ENCODE results near the gene OR51M1.

The OR51M1 gene

DNA sequence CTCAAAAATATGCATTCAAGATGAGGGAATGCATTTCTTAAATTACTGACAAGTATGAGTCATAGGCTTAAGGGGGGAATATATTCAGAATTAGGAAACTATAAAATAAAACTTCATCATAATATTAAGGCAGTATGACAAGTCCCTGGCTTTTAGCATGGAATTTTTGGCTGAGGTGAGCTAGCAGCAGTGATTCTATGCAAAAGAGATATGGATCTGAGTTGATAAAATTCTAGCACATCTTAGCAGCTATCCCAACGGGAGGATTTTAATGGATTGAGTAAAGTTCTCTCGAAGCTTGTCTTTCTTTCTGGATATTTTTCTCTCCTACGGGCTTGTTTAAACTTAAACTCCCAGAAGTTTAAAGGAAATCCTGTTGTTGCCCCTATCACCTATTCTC, 39.5 kb downstream of the OR51M1 start:
- H3K4me1 ChIP-seq = no peaks in the 10 kb centered on the region
- in situ Hi-C loops (cut with MboI; ENCODE audit: low sequenced_read_pairs) = no loop called here
- no peaks in the 10 kb centered on the region for H3K27me3 ChIP-seq (ENCODE audit: low read depth)
- H3K4me3 ChIP-seq = no peak overlapping the region
- no peaks in the 10 kb centered on the region for H3K9me3 ChIP-seq
- H3K36me3 ChIP-seq (replicated peaks) = no peaks in the 10 kb centered on the region
- DNase-seq (ENCODE audit: low spot score in 2 of 2) = no peak

DNA sequence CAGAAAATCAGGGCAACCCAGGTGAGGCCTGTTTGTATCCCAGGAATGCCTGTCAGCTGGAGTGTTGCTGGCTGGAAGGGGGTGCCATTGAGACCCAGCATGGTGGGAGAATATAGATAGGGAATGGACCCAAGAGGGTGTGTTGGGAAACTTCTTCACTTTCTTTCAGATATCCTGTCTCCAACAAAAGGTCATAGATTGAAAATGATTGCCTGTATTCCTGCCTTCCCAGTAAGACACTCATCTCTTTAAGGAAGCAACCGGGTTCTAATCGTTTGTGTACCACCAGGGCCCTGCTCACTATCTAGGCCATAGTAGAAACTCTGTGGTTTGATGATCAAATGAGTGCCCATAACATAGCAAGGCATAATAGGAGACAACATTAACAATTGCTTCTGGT, 57.8 kb downstream of the OR51M1 start, which contains the start of gene OR51I1:
OR51I1 (minus strand) TSS at position 101 of the 400 bp plus-strand sequence; CDS start at position 101, 0 bp downstream.
- Histone ChIP-seq H3K4me1 (no peaks in the 10 kb centered on the region), H3K36me3 (replicated peaks) (no peaks in the 10 kb centered on the region), H3K4me3 (no peak within 1 kb of the TSS), H3K27me3 (ENCODE audit: low read depth) (no peaks in the 10 kb centered on the region), H3K9me3 (no peaks in the 10 kb centered on the region)
- in situ Hi-C loops (cut with MboI; ENCODE audit: low sequenced_read_pairs) = no loop called here
- no peak for DNase-seq (ENCODE audit: low spot score in 2 of 2)
